Stimulated activated CD4-positive, alpha-beta T cell treated with anti-CD3 and anti-CD28 coated beads, Interleukin-4, amount 100 ng/mL, for 1 hour (primary cell): Measurements from ENCODE around the gene TMEM238L.
"Not testable (repeated sequence)": the region's sequence is repeated elsewhere in the genome, so short reads cannot be mapped to it uniquely, and the experiment has no call there.

Experiments used
- DNase-seq: peaks from one replicate; pipeline ENCODE4 v3.0.0-alpha.2; 2020

TMEM238L gene

GRCh38 chr17:10803830-10804475, at the start of gene TMEM238L:
Gene TMEM238L, minus strand, starts transcription at chr17:10804099. Its CDS starts 136 bp downstream, at chr17:10803963.
- no peak for DNase-seq

GRCh38 chr17:10846636-10847035, 42.7 kb upstream of the TMEM238L start:
- DNase-seq: not testable (repeated sequence)

DNA sequence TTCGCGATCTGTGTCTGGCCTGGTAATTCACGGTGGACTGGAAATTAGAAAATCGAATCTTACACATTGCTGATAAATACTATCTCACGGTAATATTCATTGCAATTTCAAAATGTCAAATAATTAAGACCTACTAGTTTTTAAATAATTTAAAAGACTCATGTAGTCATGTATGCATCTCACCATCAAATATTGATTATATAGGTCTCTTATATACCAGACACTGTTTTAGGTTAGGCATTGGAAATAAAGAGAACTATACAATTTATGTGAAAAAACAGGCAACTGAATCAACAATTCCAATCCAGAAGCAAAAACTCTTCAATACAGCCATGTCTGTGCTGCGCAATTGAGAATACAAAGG, 41.5 kb upstream of the TMEM238L start:
- no peak for DNase-seq

DNA sequence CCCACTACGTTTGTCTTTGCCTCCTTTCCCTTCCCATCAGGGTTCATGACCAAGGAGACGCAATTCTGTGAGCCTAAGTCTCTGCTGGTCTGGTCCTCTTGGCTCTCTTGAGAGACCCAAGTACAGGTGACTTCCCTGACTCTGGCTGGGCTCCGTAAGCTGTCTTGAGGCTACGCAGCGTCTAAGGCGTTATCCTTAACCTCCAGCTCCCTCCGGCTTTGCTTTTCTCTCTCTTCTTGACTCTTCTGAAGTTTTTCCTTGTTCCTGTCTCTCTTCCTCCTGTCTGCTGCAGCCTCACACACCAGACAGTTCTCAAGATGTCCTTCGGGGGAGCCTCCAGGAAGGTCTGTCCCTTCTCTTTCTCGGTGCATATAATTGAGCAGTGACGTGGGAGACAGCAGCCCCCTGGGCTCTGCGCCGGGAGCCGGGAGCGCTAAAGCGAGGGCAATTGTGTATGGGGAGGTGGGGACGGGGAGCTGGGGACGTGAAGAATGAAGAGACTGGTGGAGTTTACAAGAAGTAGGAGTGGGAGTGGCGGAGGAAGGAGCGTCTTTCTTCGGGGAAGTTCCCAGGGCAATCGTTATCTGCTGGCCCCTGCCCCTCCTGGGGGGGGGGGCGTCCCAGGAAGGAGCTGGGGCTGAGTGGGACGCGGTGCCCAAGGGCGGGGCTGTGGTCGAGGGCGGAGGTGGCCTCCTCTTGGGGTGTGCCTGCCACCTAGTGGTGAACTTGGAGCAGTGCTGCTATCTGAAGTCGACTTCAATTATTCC, 40.9 kb upstream of the TMEM238L start:
- DNase-seq: peak; percentile 73

DNA sequence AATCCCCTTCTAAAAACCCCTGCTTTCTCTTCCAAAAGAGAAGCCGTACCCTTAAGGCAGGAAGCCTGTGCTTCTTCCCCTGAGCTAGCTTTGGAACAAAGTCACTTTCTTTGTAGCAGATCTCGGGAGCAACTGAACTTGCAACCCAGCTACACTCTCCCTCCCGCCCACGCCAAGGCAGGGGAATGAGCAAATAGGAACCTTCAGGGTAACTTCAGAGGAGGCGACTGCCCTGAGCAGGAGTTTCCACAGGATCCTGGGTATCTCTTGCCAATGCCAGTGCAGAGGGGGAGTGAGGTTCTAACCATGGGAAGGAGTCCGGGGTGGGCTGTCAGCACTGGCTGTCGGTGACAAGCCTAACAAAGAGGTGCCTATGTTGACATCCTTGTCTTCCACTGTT, 39.9 kb upstream of the TMEM238L start:
- DNase-seq: peak; percentile 16

GRCh38 chr17:10842658-10843057, 38.8 kb upstream of the TMEM238L start:
- no peak for DNase-seq

GRCh38 chr17:10838682-10839081, 34.8 kb upstream of the TMEM238L start:
- DNase-seq: no peak

DNA sequence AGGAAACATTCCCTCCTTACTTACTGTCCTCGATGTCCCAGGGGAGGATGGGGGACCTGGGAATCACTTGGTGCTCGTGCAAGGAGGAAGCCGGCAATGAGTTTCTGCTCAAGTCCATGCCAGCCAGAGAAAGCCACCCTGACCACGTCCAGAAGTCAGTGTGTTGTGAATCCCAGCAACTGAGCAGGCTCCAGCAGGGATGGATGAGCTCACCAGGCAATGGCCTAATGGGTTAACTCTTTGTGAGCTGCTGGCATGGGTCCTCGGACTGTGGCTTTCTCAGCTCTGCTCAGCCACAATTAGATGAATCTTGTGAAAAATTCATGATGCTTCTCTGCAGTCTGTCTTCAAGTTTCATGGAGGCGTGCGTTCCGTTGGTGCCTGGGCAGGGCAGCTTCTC, 34.0 kb upstream of the TMEM238L start, which contains the start of gene PIRT:
PIRT (minus strand) TSS at position 167 of the 400 bp plus-strand sequence. CDS start 12,442 bp downstream, outside the sequence.
- DNase-seq: no peak

- DNase-seq: no peak
Measured at GRCh38 chr17:10836966-10837590, 33.2 kb upstream of the TMEM238L start.

GRCh38 chr17:10836145-10836544, 32.2 kb upstream of the TMEM238L start:
- DNase-seq: no peak

- no peak for DNase-seq
Measured at GRCh38 chr17:10831696-10832095, 27.8 kb upstream of the TMEM238L start.

- no peak for DNase-seq
Measured at GRCh38 chr17:10827898-10828552, 24.1 kb upstream of the TMEM238L start.

- no peak for DNase-seq
Measured at GRCh38 chr17:10824874-10825273, 21.0 kb upstream of the TMEM238L start.

DNA sequence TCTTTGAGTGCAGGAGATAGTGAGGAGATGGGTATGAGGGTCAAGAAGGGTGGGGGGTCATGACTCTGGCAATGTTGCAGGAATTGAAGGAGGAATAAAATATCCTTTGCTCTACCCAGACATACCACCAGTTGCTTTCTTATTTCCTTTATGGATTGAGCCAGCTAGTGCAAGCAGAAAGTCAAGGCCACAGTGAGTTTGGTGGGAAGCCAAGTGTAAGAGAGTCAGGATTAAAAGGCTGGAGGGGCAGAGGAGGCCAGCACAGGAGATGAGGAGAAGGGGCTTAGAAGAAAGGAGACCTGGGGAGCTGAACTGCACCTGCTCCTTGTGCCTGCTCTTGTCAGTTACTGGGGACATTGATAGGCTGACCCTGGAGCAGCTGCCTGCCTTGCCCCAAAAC, 17.9 kb upstream of the TMEM238L start:
- no peak for DNase-seq

GRCh38 chr17:10821054-10821453, 17.2 kb upstream of the TMEM238L start:
- no peak for DNase-seq

GRCh38 chr17:10815319-10815718, 11.4 kb upstream of the TMEM238L start:
- no peak for DNase-seq

GRCh38 chr17:10814075-10814474, 10.2 kb upstream of the TMEM238L start:
- DNase-seq: no peak

DNA sequence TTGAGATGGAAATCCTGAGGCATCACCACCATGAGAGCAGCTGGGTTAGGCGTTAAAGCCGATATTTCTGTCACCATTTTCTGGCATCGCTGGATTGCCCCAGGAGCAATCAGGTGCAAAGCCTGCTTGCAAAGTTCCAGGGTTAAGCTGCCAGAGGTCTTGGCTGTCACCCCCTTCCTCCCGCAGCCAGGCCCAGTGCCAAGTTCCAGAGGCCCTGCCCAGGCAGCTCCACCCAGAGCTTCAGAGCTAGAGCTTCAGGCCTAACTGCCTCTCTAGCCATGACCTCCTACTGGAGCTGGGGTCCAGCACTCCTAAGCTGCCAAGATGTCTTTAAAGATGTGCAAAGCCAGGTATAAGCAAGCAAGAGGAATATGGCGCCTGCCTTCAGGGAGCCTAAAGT, 8.8 kb upstream of the TMEM238L start:
- DNase-seq: no peak

- DNase-seq: no peak
Measured at GRCh38 chr17:10809605-10810004, 5.7 kb upstream of the TMEM238L start.

- DNase-seq: no peak
Measured at GRCh38 chr17:10807704-10808128, 3.8 kb upstream of the TMEM238L start.

DNA sequence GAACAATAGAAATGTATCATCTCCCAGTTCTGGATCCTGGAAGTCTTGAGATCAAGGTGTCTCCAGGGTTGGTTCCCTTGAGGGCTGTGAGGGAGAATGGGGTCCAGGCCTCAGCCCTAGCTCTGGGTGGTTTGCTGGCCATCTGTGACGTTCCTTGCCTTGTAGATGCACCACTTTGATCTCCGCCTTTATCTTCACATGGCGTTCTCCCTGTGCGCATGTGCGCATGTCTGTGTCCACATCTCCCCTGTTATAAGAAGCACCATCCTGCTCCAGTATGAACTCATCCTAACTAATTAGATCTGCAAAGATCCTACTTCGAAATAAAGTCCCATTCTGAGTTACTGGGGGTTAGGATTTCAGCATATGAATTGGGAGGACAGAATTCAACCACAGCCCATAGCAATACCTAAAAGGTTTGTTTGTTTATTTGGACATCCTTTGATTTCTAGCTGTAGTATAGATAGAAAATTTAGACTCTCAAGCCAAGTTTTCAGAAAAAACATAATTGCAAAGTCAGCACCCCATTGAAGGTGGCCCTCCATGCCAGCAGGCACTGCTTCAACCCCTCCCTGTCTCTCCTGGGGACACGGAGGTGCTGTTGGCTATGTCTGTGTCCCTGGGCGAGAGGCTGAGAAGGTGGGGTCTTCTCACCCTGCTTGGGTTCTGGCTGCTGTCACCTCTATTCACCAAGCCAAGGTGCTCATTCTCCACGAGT, 2.8 kb upstream of the TMEM238L start:
- DNase-seq: no peak

DNA sequence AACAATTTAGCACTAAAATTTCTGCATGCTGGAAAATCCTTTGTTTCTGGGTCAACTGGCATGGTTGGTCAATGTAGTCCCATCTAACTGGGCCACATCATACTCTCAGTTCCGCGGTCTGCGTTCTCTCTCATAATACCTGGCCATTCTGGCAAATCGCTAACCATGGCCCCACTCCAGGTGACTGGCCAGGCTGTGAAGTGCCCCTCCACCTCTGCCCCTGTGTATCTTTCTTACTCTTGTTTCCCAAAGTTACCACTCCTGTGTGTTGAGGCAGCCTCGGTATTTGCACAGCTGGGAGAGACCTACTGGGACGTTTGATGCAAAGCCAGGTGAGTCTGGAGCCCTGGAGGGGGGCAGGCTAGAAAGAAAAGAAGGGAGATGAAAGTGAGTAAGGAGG, 2.0 kb upstream of the TMEM238L start:
- DNase-seq: no peak

DNA sequence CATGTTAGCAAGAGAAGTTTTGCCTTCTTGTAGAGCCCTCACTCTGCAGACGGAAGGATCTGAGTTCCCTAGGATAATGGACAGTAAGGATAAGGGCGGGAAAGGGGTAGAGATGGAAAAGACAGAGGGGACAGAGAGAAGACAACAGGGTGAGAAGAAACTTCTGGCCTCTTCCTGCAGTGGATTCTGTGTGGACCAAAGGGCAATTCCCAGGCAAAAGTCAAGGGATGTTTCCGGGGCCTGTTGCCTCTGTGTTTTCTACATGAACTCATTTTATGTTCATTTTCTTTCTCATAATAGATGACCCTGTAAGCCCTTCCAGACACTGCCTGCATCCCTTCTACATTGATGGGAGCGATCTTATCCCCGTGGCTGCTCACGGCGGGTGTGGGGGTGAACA, 647 bp upstream of the TMEM238L start:
- no peak for DNase-seq
